Measurements from ENCODE around the gene CCNK.

- TF ChIP-seq POLR2A (IDR thresholded peaks at IDR 0.05) (no peak), POLR2AphosphoS5 (IDR thresholded peaks at IDR 0.05) (no peak), EP300 (IDR thresholded peaks at IDR 0.05) (no peak)
- TF ChIP-seq, protein P1, sequence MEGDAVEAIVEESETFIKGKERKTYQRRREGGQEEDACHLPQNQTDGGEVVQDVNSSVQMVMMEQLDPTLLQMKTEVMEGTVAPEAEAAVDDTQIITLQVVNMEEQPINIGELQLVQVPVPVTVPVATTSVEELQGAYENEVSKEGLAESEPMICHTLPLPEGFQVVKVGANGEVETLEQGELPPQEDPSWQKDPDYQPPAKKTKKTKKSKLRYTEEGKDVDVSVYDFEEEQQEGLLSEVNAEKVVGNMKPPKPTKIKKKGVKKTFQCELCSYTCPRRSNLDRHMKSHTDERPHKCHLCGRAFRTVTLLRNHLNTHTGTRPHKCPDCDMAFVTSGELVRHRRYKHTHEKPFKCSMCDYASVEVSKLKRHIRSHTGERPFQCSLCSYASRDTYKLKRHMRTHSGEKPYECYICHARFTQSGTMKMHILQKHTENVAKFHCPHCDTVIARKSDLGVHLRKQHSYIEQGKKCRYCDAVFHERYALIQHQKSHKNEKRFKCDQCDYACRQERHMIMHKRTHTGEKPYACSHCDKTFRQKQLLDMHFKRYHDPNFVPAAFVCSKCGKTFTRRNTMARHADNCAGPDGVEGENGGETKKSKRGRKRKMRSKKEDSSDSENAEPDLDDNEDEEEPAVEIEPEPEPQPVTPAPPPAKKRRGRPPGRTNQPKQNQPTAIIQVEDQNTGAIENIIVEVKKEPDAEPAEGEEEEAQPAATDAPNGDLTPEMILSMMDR (IDR thresholded peaks at IDR 0.05): no peak
These were observed 58.3 kb downstream of the CCNK start for GRCh38 chr14:99539491-99539890.

Data from suprapubic skin (tissue), 4 donors.